Immature natural killer cell (primary cell): ENCODE data around the gene RANBP1. TPM values are rescaled to one million over a fixed set of nuclear protein-coding genes. Genes with fewer than 3 reads are reported as not detected.

ENCODE experiments used
- DNase-seq, 3 donors: peaks; one replicate each; pipeline ENCODE4 v3.0.0; 2022; ENCODE audit warnings: mixed read lengths in 1 of 3
- H3K27ac Mint-ChIP-seq, 6 donors: one replicate each; pipeline ENCODE4 v1.8.0; 2020; ENCODE audit warnings: mixed read lengths in 6 of 6, mild to moderate bottlenecking in 5 of 6, inconsistent platforms in 4 of 6, moderate library complexity in 3 of 6
- H3K27me3 Mint-ChIP-seq, 3 donors: one replicate each; pipeline ENCODE4 v1.8.0; 2020 to 2021; ENCODE audit warnings: low read depth in 3 of 3, mild to moderate bottlenecking in 3 of 3, mixed read lengths in 3 of 3, moderate library complexity in 3 of 3, inconsistent platforms in 1 of 3
- H3K36me3 Mint-ChIP-seq, 3 donors: one replicate each; pipeline ENCODE4 v1.8.0; 2020; ENCODE audit warnings: mixed read lengths in 3 of 3, inconsistent platforms in 2 of 3, mild to moderate bottlenecking in 2 of 3
- H3K4me1 Mint-ChIP-seq, 2 donors: one replicate each; pipeline ENCODE4 v1.8.0; 2020; ENCODE audit warnings: inconsistent platforms in 2 of 2, mild to moderate bottlenecking in 2 of 2, mixed read lengths in 2 of 2, moderate library complexity in 1 of 2
- H3K4me3 Mint-ChIP-seq, 5 donors: one replicate each; pipeline ENCODE4 v1.8.0; 2020; ENCODE audit warnings: mild to moderate bottlenecking in 5 of 5, mixed read lengths in 5 of 5, inconsistent platforms in 3 of 5, moderate library complexity in 3 of 5
- H3K9me3 Mint-ChIP-seq, 6 donors: one replicate each; pipeline ENCODE4 v1.8.0; 2020; ENCODE audit warnings: mild to moderate bottlenecking in 6 of 6, mixed read lengths in 6 of 6, inconsistent platforms in 4 of 6, moderate library complexity in 3 of 6
- polyA plus RNA-seq, 3 donors: library from polyadenylated mRNA; unstranded; fragments of 300-500 nt; fragmentation: Illumina TruSeq; gene quantifications; one replicate each; pipeline ENCODE4 v1.2.3, GENCODE V29; 2021

RANBP1 gene
- polyA plus RNA-seq, 3 donors from 2014 or later = 90.4 to 111 (median 92.4) TPM

DNA sequence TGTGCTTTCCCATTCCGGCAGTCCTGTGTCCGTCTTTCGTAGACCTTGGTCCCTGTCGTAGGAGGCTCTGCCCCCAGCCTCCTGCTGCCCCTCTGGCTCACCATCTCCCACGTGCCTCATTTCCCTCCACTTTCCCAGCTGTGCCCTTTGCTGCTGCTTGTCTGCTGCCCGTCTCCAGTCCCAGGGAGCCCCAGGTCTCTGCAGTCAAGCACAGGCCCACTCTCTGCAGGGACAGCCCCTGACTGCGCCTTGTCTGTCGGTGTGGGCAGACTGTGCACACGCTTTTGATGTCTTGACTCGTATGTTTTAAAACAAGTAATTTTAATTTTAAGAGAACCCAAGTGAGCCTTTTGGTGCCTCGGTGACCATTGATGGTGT is 23.4 kb upstream of the RANBP1 start:
- H3K4me1 Mint-ChIP-seq = peaks cover 18 to 38% of the 10 kb centered on the region in 2 donors
- H3K36me3 Mint-ChIP-seq = peaks cover 36 to 77% (median 43%) of the 10 kb centered on the region in 3 donors
- peak overlapping the region in 1 of 6 donors; percentile 73 for H3K27ac Mint-ChIP-seq
- H3K4me3 Mint-ChIP-seq = peak overlapping the region in 2 of 5 donors; percentile 33 to 40
- H3K9me3 Mint-ChIP-seq = no peaks in the 10 kb centered on the region
- peaks cover 0 to 6% (median 6%) of the 10 kb centered on the region in 3 donors for H3K27me3 Mint-ChIP-seq
- no peak for DNase-seq

DNA sequence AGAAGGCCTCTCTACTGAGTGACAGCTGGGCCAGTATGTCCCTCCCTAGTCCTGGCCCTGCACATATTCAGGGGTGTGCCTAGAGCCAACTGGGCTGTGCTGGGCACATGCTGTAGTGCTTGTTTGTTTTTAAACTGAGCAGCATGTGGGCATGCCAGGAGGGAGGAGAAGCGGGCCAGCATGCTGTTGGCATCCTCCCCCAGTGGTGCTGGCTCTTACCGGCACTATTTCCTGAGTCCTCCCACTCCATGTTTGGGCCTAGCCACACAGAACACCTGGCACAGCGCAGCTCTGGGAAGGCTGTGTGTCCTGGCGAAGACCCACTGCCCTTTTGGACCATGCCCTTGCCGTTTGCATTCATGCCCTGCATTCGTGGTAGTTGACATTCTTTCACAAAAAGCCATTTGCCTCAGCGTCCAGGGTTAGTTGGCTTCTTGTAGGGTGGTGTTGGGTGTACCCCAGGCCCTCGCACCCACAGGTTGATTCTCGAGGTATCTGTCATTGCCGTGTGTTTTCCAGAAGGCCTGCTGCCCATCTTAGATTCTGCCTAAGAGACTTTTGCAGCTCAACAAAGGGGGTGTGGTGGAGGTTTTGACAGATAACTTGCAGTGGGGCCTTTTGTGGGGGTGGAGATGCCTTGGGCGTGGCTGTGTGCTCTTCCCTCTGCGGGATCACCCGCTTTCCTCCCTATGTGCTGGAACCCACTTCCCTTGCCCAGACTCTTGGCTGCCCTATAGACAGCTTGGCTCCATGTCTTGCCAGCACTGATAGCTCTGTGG is 22.3 kb upstream of the RANBP1 start:
- Mint-ChIP-seq H3K9me3 (no peaks in the 10 kb centered on the region), H3K4me3 (no peak overlapping the region), H3K27me3 (peaks cover 0 to 6% (median 5%) of the 10 kb centered on the region in 3 donors), H3K36me3 (peaks cover 38 to 78% (median 44%) of the 10 kb centered on the region in 3 donors), H3K4me1 (peaks cover 12 to 33% of the 10 kb centered on the region in 2 donors), H3K27ac (peak overlapping the region in 1 of 6 donors; percentile 55)
- no peak for DNase-seq

DNA sequence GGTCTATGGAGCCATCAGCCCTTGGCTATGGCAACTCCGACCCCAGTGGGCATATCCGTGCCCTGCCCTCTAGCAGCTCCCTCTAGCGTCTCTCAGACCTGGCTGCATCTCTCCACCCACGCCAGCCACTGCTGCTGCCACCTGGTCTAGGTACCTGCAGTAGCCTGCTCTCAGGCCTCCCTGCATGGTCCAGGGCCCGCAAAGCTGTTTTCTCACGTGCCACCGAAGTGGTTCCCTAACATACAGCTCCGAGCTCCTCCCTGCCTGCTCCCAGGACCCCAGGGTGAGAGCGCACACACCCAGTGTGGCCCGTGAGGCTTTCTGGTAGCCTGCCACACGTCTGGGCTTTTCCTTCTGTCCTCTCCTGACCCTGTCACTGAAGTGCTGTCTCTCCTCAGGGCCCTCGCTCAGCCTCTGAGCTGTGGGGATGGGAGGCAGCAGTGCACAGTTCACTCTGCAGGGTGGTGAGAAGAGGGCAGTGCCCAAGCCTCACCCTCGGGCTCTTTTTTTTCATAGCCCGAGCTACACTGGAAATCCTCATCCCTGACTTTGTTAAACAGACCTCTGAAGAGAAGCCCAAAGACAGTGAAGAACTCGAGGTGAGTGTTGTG is 21.6 kb upstream of the RANBP1 start:
- DNase-seq = no peak
- Mint-ChIP-seq H3K27ac (no peak overlapping the region), H3K9me3 (no peaks in the 10 kb centered on the region), H3K4me1 (peaks cover 18 to 34% of the 10 kb centered on the region in 2 donors), H3K36me3 (peaks cover 38 to 75% (median 46%) of the 10 kb centered on the region in 3 donors), H3K27me3 (peaks cover 0 to 6% (median 6%) of the 10 kb centered on the region in 3 donors), H3K4me3 (no peak overlapping the region)

DNA sequence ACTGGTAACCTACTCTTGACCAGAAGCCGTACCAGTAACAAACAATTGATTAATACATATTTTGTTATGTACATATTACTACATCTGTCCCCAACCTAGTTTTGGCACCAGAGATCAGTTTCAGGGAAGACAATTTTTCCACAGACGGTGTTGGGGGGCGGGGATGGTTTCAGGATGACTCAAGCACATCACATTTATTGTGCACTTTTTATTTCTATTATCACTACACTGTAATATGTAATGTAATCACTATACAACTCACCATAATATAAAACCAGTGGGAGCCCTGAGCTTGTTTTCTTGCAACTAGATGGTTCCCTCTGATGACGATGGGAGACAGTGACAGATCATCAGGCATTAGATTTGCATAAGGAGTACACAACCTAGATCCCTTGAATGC is 20.4 kb upstream of the RANBP1 start:
- Mint-ChIP-seq H3K4me1 (peaks cover 29 to 42% of the 10 kb centered on the region in 2 donors), H3K9me3 (no peaks in the 10 kb centered on the region), H3K4me3 (no peak overlapping the region), H3K27me3 (peaks cover 0 to 7% (median 3%) of the 10 kb centered on the region in 3 donors), H3K36me3 (peaks cover 34 to 66% (median 42%) of the 10 kb centered on the region in 3 donors), H3K27ac (no peak overlapping the region)
- no peak for DNase-seq

DNA sequence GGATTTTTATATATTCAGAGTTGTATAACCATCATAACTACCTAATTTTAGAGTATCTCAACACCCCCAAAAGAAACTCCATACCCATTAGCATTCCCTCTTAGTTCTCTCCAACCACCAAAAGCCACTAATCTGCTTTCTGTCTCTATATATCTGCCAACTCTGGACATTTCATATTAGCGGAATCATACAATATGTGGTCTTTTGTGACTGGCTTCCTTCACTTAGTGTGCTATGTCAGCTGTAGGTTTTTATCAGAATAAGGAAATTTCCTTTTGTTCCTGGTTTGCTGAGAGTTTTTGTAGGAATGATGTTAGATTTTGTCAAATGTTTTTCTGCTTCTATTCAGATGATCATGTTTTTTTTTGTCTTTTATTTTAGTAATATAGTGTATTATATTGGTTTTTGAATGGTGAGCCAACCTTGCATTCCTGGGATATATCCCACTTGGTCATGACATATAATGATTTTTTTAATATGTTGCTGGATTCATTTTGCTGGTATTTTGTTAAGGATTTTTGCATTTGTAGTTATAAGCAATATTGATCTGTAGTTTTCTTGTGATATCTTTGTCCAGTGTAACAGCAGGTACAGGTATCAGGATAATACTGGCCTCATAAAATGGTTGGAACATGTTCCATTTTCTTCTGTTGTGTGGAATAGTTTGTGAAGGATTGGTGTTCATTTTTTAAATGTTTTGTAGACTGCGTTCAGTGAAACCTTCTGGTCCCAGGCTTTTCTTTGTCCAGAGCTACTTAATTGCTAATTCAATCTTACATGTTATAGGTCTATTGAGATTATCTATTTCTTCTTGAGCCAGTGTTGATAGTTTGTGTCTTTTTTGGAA is 19.1 kb upstream of the RANBP1 start:
- no peak for DNase-seq
- Mint-ChIP-seq H3K9me3 (no peaks in the 10 kb centered on the region), H3K27ac (no peak overlapping the region), H3K27me3 (peaks cover 0 to 6% (median 0%) of the 10 kb centered on the region in 3 donors), H3K4me3 (no peak overlapping the region), H3K4me1 (peaks cover 26 to 38% of the 10 kb centered on the region in 2 donors), H3K36me3 (peaks cover 24 to 56% (median 31%) of the 10 kb centered on the region in 3 donors)

DNA sequence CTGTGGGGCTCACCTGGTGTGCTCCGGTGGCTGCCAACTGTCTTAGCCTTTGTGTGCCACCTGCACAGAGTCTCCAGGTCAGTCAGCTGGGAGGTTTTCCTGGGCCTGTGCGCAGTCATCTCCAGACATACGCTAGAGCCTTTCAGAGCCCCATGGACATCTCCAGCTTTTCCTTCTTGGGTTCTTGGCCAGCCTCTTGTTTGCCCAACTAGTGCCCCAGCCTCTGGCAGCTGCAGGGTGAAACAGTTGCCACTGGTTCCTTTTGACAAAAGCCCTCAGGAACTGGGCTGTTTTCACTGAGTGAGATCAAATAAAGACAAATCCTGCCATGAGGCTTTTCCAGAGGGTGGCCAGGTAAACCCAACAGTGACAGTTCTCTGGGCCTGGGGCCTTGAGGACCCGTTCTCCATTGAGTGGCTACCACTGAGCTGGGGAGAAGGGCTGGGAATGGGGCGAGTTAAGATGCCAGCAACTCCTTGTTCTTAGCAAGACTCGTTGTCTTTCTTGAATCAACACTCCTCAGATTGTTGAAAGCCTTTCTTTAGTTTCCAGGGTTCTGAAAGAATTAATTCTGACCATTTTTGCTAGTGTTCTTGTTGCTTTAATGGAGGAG is 16.7 kb upstream of the RANBP1 start:
- Mint-ChIP-seq H3K36me3 (peaks cover 24 to 36% (median 31%) of the 10 kb centered on the region in 3 donors), H3K4me1 (peaks cover 27 to 42% of the 10 kb centered on the region in 2 donors), H3K27me3 (peaks cover 0 to 6% (median 0%) of the 10 kb centered on the region in 3 donors), H3K27ac (peak overlapping the region in 5 of 6 donors; percentile 57 to 93 (median 79)), H3K9me3 (no peaks in the 10 kb centered on the region), H3K4me3 (peak overlapping the region; percentile 38 to 81 (median 70))
- no peak for DNase-seq

DNA sequence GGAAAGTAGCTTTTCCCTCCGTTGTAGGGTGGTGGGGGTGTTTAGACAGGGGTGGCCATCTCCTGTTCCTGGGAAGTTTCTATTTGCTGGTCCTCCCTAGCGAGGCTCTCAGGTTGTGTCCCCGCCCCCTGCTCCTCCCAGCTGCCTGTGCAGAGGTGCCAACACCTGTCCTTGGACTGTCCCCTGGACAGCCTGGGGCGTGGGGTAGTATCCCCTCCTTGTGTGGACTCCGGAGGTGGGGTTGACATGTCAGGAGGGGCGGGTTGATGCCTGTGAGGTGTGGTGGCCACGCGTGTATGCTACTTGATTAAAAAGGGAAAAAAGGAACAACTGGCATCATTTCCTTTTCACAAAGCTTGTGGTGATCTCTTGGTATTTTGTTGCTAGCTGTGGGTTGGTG is 14.3 kb upstream of the RANBP1 start:
- Mint-ChIP-seq H3K4me3 (no peak overlapping the region), H3K27me3 (peaks cover 0 to 6% (median 0%) of the 10 kb centered on the region in 3 donors), H3K4me1 (peaks cover 27 to 42% of the 10 kb centered on the region in 2 donors), H3K27ac (peak overlapping the region in 5 of 6 donors; percentile 15 to 91 (median 76)), H3K36me3 (peaks cover 9 to 22% (median 16%) of the 10 kb centered on the region in 3 donors), H3K9me3 (no peaks in the 10 kb centered on the region)
- DNase-seq = no peak

DNA sequence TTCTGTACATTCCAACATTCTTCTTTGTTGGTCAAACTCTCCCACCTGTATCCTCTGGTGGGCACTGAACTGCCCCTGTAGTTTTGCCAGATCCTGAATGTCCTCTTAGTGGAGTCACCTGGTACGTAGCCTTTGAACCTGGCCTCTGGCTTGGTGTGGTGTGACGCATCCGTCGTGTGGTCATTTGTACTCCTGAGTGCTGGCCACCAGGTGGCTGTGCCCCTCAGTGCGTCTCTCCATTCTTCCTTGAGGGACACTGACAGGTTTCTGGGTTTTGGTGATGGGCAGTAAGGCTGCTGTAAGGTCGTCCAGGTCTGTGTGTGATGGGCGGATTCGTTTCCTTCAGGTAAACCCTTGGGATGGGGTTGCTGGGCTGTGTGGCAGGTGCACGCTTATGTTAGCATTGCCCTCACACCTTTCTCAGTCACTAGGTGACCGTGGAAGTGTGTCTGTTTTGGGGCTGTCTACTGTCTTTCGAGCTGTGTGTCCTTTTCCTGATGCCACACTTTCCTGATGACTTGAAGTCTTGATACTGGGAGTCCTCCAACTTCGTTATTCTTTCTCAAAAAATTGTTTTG is 13.6 kb upstream of the RANBP1 start:
- Mint-ChIP-seq H3K4me1 (peaks cover 27 to 42% of the 10 kb centered on the region in 2 donors), H3K27ac (peak overlapping the region in 5 of 6 donors; percentile 15 to 90 (median 71)), H3K27me3 (peaks cover 0 to 6% (median 0%) of the 10 kb centered on the region in 3 donors), H3K9me3 (no peaks in the 10 kb centered on the region), H3K36me3 (peaks cover 4 to 15% (median 10%) of the 10 kb centered on the region in 3 donors), H3K4me3 (no peak overlapping the region)
- DNase-seq = no peak

DNA sequence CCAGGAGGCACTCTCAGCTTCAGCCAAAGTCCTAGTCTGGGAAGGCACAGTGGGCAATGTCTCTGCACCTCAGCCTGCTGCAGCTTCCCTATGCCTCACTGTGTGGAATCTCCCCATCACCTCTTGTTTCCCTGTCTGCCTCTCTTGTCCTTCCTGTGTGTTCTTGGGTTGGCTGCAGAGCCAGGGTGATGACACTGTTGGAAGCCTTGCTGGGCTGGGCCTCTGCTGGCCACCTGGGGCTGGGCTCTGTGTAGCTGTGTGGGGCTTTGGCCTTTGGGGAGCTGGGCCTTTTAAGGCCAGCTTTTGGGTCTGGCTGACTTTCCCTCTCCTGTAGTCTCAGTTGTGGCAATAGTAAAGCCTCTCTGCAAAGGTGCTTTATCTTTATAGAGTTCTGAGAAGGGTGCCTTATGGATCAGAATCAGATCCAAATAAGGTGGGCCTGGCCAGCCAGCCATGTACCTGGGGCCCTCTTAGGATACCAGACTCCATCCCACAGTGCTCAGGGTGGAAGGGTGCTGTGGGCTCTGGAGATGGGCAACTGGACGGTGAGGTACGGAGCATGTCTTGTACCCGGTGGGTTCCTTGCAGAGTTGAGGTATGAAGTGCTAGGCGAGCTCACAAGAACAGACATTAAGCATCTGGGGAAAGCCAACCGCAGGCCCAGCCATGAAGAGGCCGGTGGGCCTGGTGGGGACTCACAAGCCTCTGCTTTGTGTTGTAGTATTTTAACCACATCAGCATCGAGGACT is 10.3 kb upstream of the RANBP1 start:
- Mint-ChIP-seq H3K27me3 (peaks cover 0 to 2% (median 0%) of the 10 kb centered on the region in 3 donors), H3K4me3 (no peak overlapping the region), H3K9me3 (no peaks in the 10 kb centered on the region), H3K27ac (peak overlapping the region in 1 of 6 donors; percentile 17), H3K4me1 (peaks cover 7 to 22% of the 10 kb centered on the region in 2 donors), H3K36me3 (peaks cover 0 to 9% (median 5%) of the 10 kb centered on the region in 3 donors)
- no peak for DNase-seq

DNA sequence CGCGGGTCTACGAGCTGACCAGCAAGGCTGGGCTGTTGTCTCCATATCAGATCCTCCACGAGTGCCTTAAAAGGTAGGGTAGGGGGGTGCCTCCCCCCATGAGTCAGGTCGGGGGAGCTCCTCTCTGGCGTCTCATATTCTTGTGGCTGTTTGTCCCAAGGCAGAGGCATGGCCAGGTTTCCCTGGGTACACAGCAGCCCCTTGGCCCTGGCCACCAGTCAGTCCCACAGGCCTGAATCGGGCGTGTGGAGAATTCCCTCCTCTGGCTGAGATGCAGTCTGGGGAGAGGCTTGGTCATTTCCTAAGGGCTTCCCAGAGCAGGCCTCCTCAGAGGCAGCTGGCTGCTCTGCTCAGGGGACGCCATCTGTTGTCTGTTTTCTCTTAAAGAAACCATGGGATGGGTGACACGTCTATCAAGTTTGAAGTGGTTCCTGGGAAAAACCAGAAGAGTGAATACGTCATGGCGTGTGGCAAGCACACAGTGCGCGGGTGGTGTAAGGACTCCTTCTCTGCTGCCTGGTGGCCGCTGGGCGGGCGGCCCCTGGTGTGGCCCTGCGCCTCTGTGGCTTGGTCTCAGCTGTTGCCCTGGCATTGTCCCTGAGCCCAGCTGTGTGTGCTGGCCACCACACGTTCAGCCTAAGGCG is 9.6 kb upstream of the RANBP1 start:
- Mint-ChIP-seq H3K9me3 (no peaks in the 10 kb centered on the region), H3K4me3 (no peak overlapping the region), H3K36me3 (peaks cover 0 to 9% (median 5%) of the 10 kb centered on the region in 3 donors), H3K27me3 (no peaks in the 10 kb centered on the region), H3K27ac (no peak overlapping the region), H3K4me1 (peaks cover 2 to 23% of the 10 kb centered on the region in 2 donors)
- no peak for DNase-seq

DNA sequence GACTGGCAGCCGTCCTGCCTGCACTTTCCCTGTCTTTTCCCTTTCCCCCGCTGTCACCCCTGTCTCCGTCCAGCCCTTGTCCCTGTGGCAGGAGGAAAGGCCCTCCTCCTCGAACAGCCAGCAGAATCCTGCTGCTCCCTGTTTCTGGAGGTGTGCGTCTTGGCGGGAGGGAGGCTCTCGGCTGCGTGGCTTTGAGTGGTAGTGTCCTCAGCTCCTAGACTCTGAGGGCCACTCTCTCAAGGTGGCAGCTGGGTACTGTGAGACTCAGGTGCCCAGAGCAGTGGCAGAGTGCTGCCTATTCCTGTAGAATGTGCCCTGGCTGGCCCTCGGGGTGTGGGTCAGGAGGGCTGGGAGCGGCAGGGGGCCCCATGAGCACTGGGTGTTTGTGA is 9.1 kb upstream of the RANBP1 start:
- no peak overlapping the region for H3K27ac Mint-ChIP-seq
- H3K4me1 Mint-ChIP-seq = peaks cover 3 to 24% of the 10 kb centered on the region in 2 donors
- H3K9me3 Mint-ChIP-seq = no peaks in the 10 kb centered on the region
- peaks cover 0 to 9% (median 5%) of the 10 kb centered on the region in 3 donors for H3K36me3 Mint-ChIP-seq
- no peaks in the 10 kb centered on the region for H3K27me3 Mint-ChIP-seq
- no peak for DNase-seq
- no peak overlapping the region for H3K4me3 Mint-ChIP-seq

DNA sequence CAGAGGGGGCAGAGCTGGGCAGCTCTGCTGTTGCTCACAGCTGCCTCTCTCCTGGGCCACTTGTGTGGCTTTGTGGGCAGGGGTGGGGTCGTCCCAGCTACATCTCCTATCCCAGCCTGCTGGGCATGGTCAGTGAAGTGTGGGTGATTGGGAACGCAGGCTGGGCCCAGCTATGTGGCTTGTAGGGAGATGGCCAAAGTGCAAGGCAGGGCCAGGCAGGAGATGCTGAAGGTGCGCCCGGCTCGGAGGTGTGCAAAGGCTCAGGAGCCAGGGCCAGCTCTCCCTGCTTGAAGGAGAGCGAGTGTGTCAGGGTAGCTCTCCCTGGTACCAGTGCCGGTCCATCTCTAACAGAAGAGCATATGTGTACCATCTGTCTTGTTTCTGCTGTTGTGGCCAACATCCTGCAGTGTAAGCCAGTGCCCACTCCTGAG is 8.4 kb upstream of the RANBP1 start:
- peaks cover 0 to 2% (median 0%) of the 10 kb centered on the region in 3 donors for H3K27me3 Mint-ChIP-seq
- DNase-seq = no peak
- H3K4me3 Mint-ChIP-seq = no peak overlapping the region
- H3K4me1 Mint-ChIP-seq = peaks cover 5 to 22% of the 10 kb centered on the region in 2 donors
- H3K9me3 Mint-ChIP-seq = no peaks in the 10 kb centered on the region
- H3K27ac Mint-ChIP-seq = peak overlapping the region in 1 of 6 donors; percentile 24
- H3K36me3 Mint-ChIP-seq = peaks cover 0 to 9% (median 5%) of the 10 kb centered on the region in 3 donors
